CD4-positive, alpha-beta T cell treated with Interleukin-4 for 4 hours (primary cell): ENCODE measurements around the gene GPR33.
A peak's percentile ranks its signal among the peaks of the same experiment; 100 is the strongest.
"Not testable (repeated sequence)": the region's sequence is repeated elsewhere in the genome, so short reads cannot be mapped to it uniquely, and the experiment has no call there.

Experiments
- DNase-seq: peaks from one replicate; pipeline ENCODE4 v3.0.0-alpha.2; 2020

Gene GPR33

DNA sequence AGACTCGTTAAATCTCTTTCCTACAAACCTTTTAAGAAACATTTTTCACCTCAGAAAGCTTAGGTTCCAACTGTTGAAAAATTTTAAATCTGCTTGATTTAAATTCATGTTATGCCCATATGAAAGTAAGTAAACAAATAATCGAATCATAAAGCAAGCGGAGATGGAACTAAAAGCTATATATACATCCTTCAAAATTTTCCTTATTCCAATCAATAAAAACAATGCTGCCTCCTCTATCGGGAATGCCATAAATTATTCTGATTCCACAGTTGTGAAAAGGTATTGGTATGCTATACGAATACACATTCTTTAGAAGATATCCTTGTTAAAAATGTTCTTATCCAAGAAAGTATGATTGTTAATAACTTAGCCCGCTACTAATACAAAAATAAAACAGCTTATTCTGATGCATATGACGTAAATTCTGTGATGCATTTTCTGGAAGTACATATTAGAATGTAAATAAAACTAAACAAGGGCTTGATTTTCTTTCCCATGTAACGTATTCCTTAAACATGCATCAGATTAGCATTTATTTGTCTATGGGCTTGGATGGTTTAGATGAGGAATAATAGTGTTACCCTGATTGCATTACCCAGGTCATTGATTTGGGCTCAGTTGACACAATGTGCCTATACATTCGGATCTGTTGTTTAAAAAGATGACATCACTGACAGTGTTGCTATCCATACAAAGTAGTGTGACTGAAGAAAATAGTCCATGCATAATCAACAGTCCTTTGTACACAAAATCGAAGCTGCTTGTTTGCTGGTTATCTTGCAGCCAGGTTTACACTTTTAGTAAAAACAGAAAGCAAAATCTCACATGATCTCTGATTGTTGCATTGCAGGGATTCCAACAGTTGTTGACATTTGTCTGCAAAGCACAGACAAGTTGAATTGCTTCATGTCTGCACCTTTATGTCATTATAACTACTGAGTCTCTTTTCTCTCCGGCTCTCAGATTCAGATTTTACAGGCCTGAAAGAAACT is 29.9 kb downstream of the GPR33 start:
- no peak for DNase-seq

- DNase-seq: peak; percentile 92
These were observed 30.8 kb downstream of the GPR33 start, which contains the start of gene DTD2 for GRCh38 chr14:31456841-31457664. Gene DTD2, minus strand, starts transcription at chr14:31457506. Its CDS starts 113 bp downstream, at chr14:31457393.

DNA sequence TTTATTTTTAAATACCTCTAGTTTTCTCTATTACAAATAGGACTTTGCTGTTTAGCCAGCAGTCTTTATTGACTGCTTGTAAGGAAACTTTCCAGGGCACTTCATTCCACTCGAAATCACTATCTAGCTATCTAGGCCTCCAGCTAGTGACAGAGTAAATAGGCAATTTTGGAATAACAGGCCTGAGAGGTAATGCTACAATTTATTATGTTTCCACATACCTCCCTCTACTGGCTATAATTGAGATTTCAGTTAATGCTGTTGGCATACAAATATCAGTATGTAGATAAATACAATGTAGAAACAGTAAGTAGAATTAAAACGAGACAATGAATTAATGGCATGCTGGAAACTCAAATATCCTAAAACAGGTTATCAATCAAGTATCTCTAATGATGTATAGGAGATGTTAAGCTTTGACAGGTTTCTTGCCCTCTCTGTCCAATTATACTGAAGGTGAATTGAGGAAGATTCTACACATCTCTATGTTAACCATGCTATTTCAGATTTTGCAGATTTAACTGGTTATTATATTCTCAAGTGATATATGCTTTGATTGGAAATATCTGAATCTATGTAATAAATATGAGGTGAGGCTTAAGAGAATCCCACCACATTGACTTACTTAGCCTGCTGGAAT is 37.7 kb downstream of the GPR33 start:
- DNase-seq: peak; percentile 20

GRCh38 chr14:31449136-31449535 is 38.7 kb downstream of the GPR33 start:
- no peak for DNase-seq

GRCh38 chr14:31445703-31446102 is 42.1 kb downstream of the GPR33 start:
- DNase-seq: no peak

DNA sequence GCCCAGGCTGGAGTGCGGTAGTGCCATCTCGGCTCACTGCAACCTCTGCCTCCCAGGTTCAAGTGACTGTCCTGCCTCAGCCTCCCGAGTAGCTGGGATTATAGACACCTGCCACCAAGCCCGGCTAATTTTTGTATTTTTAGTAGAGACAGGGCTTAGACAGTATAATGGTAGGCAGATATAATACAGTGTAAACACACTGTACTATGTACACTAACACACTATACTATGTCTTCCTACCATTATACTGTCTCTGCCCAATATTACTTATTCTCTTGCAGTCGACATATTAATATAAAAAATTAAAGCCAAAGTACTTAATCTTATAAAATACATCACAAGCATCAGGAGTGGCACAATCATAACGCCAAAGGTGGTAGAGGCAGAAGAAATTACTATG is 45.6 kb downstream of the GPR33 start:
- DNase-seq: no peak

DNA sequence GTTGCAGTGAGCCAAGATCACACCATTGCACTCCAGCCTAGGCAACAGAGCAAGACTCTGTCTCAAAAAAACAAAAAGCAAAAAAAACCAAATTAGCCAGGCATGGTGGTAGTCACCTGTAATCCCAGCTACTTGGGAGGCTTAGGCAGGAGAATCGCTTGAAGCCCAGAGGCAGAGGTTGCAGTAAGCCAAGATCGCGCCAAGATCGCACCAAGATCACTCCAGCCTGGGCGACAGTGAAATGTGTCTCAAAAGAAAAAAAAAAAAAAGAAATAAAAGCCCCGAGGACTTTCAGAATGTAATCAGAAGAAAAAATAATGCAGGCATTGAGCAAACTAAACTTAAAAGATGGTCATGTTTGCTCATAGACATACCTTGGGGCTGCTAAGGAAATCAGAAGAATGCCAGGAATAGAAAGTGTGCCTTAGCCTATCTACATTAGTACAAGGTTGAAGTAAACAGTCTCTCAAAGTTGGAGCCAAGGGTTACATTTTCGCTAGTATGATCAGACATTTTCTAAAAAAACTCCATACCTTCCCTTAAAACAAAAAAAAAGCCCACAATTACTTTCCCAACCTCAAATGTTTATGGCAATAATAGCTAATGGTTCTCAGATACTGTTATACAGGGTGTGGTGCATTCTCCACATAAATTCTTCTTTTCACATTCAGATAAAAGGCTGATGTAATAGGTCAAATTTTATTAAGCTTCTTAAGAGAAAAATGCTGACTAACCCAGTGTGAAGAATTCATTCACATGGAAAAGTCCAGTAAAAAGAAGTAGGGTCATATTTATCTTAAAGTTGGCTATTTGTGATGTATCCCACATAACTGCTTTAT is 46.3 kb downstream of the GPR33 start:
- no peak for DNase-seq

- no peak for DNase-seq
These were observed 47.6 kb downstream of the GPR33 start for GRCh38 chr14:31440280-31440679.

- DNase-seq: no peak
These were observed 48.3 kb downstream of the GPR33 start for GRCh38 chr14:31439561-31439960.

- not testable (repeated sequence) for DNase-seq
These were observed 50.7 kb downstream of the GPR33 start for GRCh38 chr14:31437045-31437691.

DNA sequence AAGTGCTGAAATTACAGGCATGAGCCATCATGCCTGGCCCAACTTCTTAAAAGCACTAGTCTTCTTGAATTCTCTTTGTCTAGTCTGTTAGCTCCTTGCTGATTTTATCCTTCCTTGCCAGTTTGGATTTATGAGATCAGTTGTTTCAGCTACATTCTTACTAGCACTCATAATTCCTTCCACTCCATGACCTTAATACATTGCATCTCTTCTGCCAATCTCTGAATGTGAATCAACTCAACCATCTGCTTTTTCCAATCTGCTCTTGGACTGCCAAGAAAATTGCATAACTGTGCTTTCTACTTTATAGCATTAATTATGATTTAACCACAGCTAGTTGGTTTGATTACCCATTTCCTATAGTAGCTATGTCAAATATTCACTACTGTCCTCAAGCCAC is 52.6 kb downstream of the GPR33 start:
- no peak for DNase-seq
